HL-60 (cell line): ENCODE data around the gene KIF20B.

Experiments
- POLR2AphosphoS5 ChIP-seq: IDR thresholded peaks from 2 replicates; pipeline ENCODE4 v1.6.1; 2012; ENCODE audit warnings: low read depth
- TF ChIP-seq, protein P1 (sequence below): IDR thresholded peaks from one replicate; pipeline ENCODE4 v1.5.1; 2011; ENCODE audit warnings: low read length, control low read depth, inconsistent platforms; ENCODE audit not compliant: insufficient read depth
- TF ChIP-seq, protein P2 (sequence below): IDR thresholded peaks from 2 replicates; pipeline ENCODE4 v1.6.1; 2012; ENCODE audit warnings: low read depth; ENCODE audit not compliant: insufficient replicate concordance

DNA sequence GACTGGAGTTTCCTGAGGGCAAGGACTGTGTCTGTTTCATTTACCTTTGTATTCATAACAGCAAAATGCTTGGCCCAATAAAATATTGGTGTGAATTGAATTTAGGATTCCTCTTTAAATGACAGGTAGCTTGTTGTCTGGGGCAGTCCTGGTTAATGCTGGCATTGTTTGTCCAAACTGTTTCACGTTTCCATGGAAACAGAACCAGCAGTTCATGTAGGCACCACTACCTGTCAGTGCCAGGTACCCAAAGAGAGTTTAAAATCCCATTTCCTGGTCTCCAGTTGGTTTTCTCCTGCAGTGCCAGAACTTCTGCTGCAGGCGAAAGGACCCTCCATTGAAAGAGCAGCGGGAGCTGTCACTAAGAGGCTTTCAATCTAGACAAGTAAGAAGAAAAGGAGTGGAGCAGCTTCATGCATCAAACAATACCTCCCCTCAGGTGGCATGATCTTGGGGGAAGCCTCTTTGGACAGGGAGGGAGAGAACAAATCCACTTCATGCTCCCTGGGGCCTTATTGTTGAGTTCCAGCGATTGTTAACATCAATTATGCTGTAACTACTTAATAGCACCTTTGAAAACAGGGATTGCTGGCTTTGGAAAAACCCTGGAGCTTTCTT is 109.6 kb downstream of the KIF20B start:
- TF ChIP-seq, protein P1, sequence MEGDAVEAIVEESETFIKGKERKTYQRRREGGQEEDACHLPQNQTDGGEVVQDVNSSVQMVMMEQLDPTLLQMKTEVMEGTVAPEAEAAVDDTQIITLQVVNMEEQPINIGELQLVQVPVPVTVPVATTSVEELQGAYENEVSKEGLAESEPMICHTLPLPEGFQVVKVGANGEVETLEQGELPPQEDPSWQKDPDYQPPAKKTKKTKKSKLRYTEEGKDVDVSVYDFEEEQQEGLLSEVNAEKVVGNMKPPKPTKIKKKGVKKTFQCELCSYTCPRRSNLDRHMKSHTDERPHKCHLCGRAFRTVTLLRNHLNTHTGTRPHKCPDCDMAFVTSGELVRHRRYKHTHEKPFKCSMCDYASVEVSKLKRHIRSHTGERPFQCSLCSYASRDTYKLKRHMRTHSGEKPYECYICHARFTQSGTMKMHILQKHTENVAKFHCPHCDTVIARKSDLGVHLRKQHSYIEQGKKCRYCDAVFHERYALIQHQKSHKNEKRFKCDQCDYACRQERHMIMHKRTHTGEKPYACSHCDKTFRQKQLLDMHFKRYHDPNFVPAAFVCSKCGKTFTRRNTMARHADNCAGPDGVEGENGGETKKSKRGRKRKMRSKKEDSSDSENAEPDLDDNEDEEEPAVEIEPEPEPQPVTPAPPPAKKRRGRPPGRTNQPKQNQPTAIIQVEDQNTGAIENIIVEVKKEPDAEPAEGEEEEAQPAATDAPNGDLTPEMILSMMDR: no peak
- TF ChIP-seq, protein P2, sequence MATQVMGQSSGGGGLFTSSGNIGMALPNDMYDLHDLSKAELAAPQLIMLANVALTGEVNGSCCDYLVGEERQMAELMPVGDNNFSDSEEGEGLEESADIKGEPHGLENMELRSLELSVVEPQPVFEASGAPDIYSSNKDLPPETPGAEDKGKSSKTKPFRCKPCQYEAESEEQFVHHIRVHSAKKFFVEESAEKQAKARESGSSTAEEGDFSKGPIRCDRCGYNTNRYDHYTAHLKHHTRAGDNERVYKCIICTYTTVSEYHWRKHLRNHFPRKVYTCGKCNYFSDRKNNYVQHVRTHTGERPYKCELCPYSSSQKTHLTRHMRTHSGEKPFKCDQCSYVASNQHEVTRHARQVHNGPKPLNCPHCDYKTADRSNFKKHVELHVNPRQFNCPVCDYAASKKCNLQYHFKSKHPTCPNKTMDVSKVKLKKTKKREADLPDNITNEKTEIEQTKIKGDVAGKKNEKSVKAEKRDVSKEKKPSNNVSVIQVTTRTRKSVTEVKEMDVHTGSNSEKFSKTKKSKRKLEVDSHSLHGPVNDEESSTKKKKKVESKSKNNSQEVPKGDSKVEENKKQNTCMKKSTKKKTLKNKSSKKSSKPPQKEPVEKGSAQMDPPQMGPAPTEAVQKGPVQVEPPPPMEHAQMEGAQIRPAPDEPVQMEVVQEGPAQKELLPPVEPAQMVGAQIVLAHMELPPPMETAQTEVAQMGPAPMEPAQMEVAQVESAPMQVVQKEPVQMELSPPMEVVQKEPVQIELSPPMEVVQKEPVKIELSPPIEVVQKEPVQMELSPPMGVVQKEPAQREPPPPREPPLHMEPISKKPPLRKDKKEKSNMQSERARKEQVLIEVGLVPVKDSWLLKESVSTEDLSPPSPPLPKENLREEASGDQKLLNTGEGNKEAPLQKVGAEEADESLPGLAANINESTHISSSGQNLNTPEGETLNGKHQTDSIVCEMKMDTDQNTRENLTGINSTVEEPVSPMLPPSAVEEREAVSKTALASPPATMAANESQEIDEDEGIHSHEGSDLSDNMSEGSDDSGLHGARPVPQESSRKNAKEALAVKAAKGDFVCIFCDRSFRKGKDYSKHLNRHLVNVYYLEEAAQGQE: no peak
- TF ChIP-seq POLR2AphosphoS5: no peak
